Keratinocyte (primary cell): ENCODE results near the gene LPCAT1.

Experiments
- CTCF ChIP-seq, 3 experiments: IDR thresholded peaks in 1 of 3; conservative IDR thresholded peaks in 1 of 3; optimal IDR thresholded peaks in 1 of 3; 2 replicates in 2 of 3; 3 replicates in 1 of 3; pipeline versions ENCODE3 to v1.5.1; 2011; ENCODE audit warnings: low read length in 3 of 3, mild to moderate bottlenecking in 3 of 3, moderate library complexity in 2 of 3, control low read depth in 1 of 3, inconsistent platforms in 1 of 3; ENCODE audit not compliant: insufficient read depth in 2 of 3; ENCODE audit errors: extremely low read depth in 1 of 3
- EZH2 ChIP-seq: IDR thresholded peaks from one replicate; pipeline ENCODE4 v1.6.1; 2012; ENCODE audit warnings: inconsistent platforms, mild to moderate bottlenecking, low read length, moderate library complexity

- TF ChIP-seq CTCF (optimal IDR thresholded peaks at IDR 0.05 in 1 of 3, IDR thresholded peaks at IDR 0.05 in 1 of 3, conservative IDR thresholded peaks at IDR 0.05 in 1 of 3; ENCODE audit: extremely low read depth in 1 of 3, insufficient read depth in 2 of 3, low read length in 3 of 3) (no peak), EZH2 (no peak)
Observed at GRCh38 chr5:1511048-1511447, 12.7 kb downstream of the LPCAT1 start.
